HEK293T (cell line): ENCODE data around the gene NEDD9.

Source experiments
- CTBP1 ChIP-seq: fragments of 450-650 bp; IDR thresholded peaks from 2 replicates; pipeline ENCODE4 v1.6.1; 2016; ENCODE audit warnings: borderline replicate concordance
- ELF4 ChIP-seq: fragments of 450-650 bp; IDR thresholded peaks from 2 replicates; pipeline ENCODE4 v1.6.1; 2017; ENCODE audit warnings: antibody characterized with exemption
- FOXM1 ChIP-seq: fragments of 450-650 bp; IDR thresholded peaks from 2 replicates; pipeline ENCODE4 v1.6.1; 2017; ENCODE audit warnings: mild to moderate bottlenecking, borderline replicate concordance
- LEF1 ChIP-seq: fragments of 450-650 bp; IDR thresholded peaks from 2 replicates; pipeline ENCODE4 v1.6.1; 2017; ENCODE audit warnings: mild to moderate bottlenecking, borderline replicate concordance
- SP1 ChIP-seq: fragments of 450-650 bp; IDR thresholded peaks from 2 replicates; pipeline ENCODE4 v1.6.1; 2017
- SUZ12 ChIP-seq: fragments of 450-650 bp; IDR thresholded peaks from 2 replicates; pipeline ENCODE4 v1.6.1; 2016; ENCODE audit warnings: mild to moderate bottlenecking
- TARDBP ChIP-seq: fragments of 450-650 bp; IDR thresholded peaks from 2 replicates; pipeline ENCODE4 v1.6.1; 2016
- TF ChIP-seq, protein P1 (sequence below): fragments of 450-650 bp; IDR thresholded peaks from 2 replicates; pipeline ENCODE4 v1.6.1; 2016

DNA sequence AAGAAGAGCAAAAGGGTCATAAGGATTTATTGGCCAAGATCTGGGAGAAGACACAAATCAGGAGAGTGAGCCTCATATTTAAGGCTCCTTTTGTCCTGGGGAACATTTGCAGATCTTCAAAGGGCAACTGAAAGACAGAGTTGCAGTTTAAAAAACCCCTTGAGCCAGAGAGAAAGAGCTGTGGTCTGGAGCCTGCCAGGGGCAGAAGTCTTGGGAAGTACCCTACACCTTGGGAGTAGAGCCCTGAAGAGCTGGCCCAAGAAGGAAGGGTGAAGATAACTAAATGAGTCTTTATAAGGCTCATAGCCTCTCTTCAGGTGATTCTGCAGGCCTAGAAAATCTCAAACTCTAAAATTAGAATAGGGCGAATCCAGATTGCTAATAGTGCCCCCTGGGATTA lies 81.0 kb downstream of the NEDD9 start:
- no peak for TF ChIP-seq SP1
- TF ChIP-seq, protein P1, sequence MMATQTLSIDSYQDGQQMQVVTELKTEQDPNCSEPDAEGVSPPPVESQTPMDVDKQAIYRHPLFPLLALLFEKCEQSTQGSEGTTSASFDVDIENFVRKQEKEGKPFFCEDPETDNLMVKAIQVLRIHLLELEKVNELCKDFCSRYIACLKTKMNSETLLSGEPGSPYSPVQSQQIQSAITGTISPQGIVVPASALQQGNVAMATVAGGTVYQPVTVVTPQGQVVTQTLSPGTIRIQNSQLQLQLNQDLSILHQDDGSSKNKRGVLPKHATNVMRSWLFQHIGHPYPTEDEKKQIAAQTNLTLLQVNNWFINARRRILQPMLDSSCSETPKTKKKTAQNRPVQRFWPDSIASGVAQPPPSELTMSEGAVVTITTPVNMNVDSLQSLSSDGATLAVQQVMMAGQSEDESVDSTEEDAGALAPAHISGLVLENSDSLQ = no peak
- no peak for TF ChIP-seq ELF4
- TF ChIP-seq CTBP1 = no peak
- no peak for TF ChIP-seq FOXM1
- TF ChIP-seq TARDBP = no peak
- TF ChIP-seq SUZ12 = no peak
- TF ChIP-seq LEF1 = no peak
